Tibial artery (tissue), 4 donors: ENCODE measurements around the gene CMTR2.

Experiments used
- DNase-seq, 2 donors: peaks; one replicate each; pipeline ENCODE4 v3.0.0-alpha.2; 2019
- H3K27ac ChIP-seq, 2 donors: fragments of 200-600 bp; sonication (generic) in 1 of 2; 1 replicate in 1 of 2; 2 replicates in 1 of 2; pipeline ENCODE4 v1.5.1; 2018 to 2019; ENCODE audit warnings: mild to moderate bottlenecking in 1 of 2
- H3K27me3 ChIP-seq, 2 donors: fragments of 200-600 bp; sonication (generic) in 1 of 2; one replicate each; pipeline versions ENCODE4 v1.5.1 to v1.6.0; 2016 to 2019
- H3K36me3 ChIP-seq, 3 donors: fragments of 200-600 bp; sonication (generic) in 2 of 3; one replicate each; pipeline ENCODE4 v1.5.1; 2016 to 2019; ENCODE audit warnings: mild to moderate bottlenecking in 2 of 3
- H3K4me1 ChIP-seq, 4 donors: fragments of 200-600 bp; sonication (generic) in 2 of 4; 1 replicate in 3 of 4; 2 replicates in 1 of 4; pipeline ENCODE4 v1.5.1; 2016 to 2019
- H3K4me3 ChIP-seq, 2 donors: fragments of 200-600 bp; sonication (generic) in 1 of 2; 1 replicate in 1 of 2; 2 replicates in 1 of 2; pipeline ENCODE4 v1.5.1; 2018 to 2019; ENCODE audit warnings: mild to moderate bottlenecking in 2 of 2
- H3K9me3 ChIP-seq, 3 donors: fragments of 200-600 bp; sonication (generic) in 1 of 3; one replicate each; pipeline ENCODE4 v1.5.1; 2016 to 2019
- CTCF ChIP-seq, 2 experiments: fragments of 200-600 bp in 1 of 2; fragments of 450-650 bp in 1 of 2; IDR thresholded peaks; one replicate each; pipeline ENCODE4 v1.5.1; 2017 to 2019; ENCODE audit warnings: antibody characterized with exemption in 2 of 2, mild to moderate bottlenecking in 1 of 2, moderate library complexity in 1 of 2
- intact Hi-C: fragments of 100-400 bp; cut with DNase I; formaldehyde crosslinking; loops from one replicate; pipeline ENCODE4 v1.15.0; 2023; ENCODE audit warnings: low total_unique reads

Gene CMTR2

GRCh38 chr16:71260995-71261394 is 28.2 kb downstream of the CMTR2 start:
- no peak for TF ChIP-seq CTCF (IDR thresholded peaks at IDR 0.05)
- H3K9me3 ChIP-seq: no peaks in the 10 kb centered on the region
- DNase-seq: no peak
- H3K4me3 ChIP-seq: no peak overlapping the region
- no peaks in the 10 kb centered on the region for H3K27me3 ChIP-seq
- intact Hi-C loops: no loop called here
- H3K36me3 ChIP-seq: no peaks in the 10 kb centered on the region
- H3K27ac ChIP-seq: no peak overlapping the region
- no peaks in the 10 kb centered on the region for H3K4me1 ChIP-seq

GRCh38 chr16:71259086-71259485 is 30.1 kb downstream of the CMTR2 start:
- Histone ChIP-seq H3K36me3 (no peaks in the 10 kb centered on the region), H3K27ac (no peak overlapping the region), H3K9me3 (no peaks in the 10 kb centered on the region), H3K4me1 (no peaks in the 10 kb centered on the region), H3K27me3 (no peaks in the 10 kb centered on the region), H3K4me3 (no peak overlapping the region)
- TF ChIP-seq CTCF (IDR thresholded peaks at IDR 0.05): no peak
- DNase-seq: no peak
- intact Hi-C loops: no loop called here

DNA sequence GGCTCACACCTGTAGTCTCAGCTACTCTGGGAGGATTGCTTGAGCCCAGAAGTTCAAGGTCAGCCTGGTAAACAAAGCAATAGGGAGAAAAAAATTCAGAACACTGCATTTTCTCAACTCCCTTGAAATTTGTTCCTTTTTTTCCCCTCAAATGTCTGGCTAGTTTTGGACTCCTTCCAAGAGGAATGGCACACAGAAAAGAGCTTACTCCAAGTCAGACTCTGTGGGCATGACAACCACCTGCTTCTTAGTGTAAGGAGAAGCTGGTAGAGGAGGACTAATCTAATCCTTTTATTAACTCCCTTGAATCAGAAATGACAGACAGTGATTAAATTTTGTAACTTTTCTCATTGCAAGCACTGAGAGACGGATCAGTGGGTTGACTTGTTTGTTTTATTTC is 30.8 kb downstream of the CMTR2 start:
- TF ChIP-seq CTCF (IDR thresholded peaks at IDR 0.05): no peak
- no peaks in the 10 kb centered on the region for H3K9me3 ChIP-seq
- H3K27me3 ChIP-seq: no peaks in the 10 kb centered on the region
- DNase-seq: no peak
- no peak overlapping the region for H3K4me3 ChIP-seq
- H3K4me1 ChIP-seq: no peaks in the 10 kb centered on the region
- no peaks in the 10 kb centered on the region for H3K36me3 ChIP-seq
- no peak overlapping the region for H3K27ac ChIP-seq
- intact Hi-C loops: no loop called here

- no peaks in the 10 kb centered on the region for H3K27me3 ChIP-seq
- H3K4me3 ChIP-seq: no peak overlapping the region
- H3K36me3 ChIP-seq: no peaks in the 10 kb centered on the region
- no peak for DNase-seq
- intact Hi-C loops: no loop called here
- H3K4me1 ChIP-seq: no peaks in the 10 kb centered on the region
- no peak overlapping the region for H3K27ac ChIP-seq
- no peaks in the 10 kb centered on the region for H3K9me3 ChIP-seq
- TF ChIP-seq CTCF (IDR thresholded peaks at IDR 0.05): no peak
These were observed 31.4 kb downstream of the CMTR2 start for GRCh38 chr16:71257768-71258167.

GRCh38 chr16:71255721-71256120 is 33.5 kb downstream of the CMTR2 start:
- H3K4me1 ChIP-seq: no peaks in the 10 kb centered on the region
- no peaks in the 10 kb centered on the region for H3K9me3 ChIP-seq
- no peaks in the 10 kb centered on the region for H3K36me3 ChIP-seq
- TF ChIP-seq CTCF (IDR thresholded peaks at IDR 0.05): no peak
- intact Hi-C loops: no loop called here
- no peaks in the 10 kb centered on the region for H3K27me3 ChIP-seq
- no peak overlapping the region for H3K4me3 ChIP-seq
- DNase-seq: no peak
- no peak overlapping the region for H3K27ac ChIP-seq

DNA sequence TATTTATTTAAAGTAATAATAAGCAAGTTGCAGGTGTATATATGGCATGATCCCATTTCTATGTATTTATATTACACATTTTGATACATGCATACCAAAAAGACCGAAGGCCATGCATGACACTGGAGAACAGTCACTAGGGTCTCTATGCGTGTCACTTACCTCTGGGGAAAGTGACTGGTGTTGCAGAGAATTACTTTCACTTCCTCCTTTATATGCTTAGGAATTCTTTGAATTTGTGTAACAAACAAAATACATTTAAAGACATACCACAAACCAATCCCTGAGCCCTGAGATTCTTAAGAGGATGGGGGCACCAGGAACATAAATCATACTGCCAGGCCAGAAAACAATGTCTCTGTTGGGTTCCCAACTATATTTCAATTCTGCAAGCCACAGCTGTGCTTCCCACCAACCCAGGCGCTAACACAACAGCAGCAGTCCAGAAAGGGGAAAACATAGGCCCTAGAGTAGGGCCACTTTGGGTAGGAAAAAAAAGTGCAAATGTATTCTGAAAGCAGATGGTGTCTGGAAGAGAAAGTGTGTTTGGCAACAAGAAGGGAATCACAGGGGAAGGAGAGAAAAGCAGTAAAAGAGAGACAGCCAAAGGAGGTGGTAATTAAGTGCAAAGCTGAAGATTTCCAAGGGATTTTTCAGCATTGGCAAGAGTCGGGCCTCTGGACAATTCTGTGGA is 34.2 kb downstream of the CMTR2 start:
- Histone ChIP-seq H3K27ac (no peak overlapping the region), H3K4me1 (no peaks in the 10 kb centered on the region), H3K36me3 (no peaks in the 10 kb centered on the region), H3K27me3 (no peaks in the 10 kb centered on the region), H3K9me3 (no peaks in the 10 kb centered on the region), H3K4me3 (no peak overlapping the region)
- no peak for DNase-seq
- TF ChIP-seq CTCF (IDR thresholded peaks at IDR 0.05): no peak
- intact Hi-C loops: no loop called here
